Thoracic aorta (tissue), 2 donors: ENCODE measurements around the gene CFAP91. TPM values are rescaled to one million over a fixed set of nuclear protein-coding genes. Genes with fewer than 3 reads are reported as not detected.

Experiments
- ATAC-seq: fragments of 150-250 bp; one replicate; pipeline ENCODE4 v1.8.0; 2017; ENCODE audit warnings: low read depth; ENCODE audit not compliant: insufficient number of reproducible peaks, low FRiP score
- DNase-seq: peaks from one replicate; pipeline ENCODE4 v3.0.0-alpha.2; 2020; ENCODE audit warnings: low spot score
- H3K27ac ChIP-seq, 2 donors: fragments of 200-600 bp; sonication (generic); 1 replicate in 1 of 2; 2 replicates in 1 of 2; pipeline ENCODE4 v1.5.1; 2016; ENCODE audit warnings: mild to moderate bottlenecking in 2 of 2, moderate library complexity in 2 of 2
- H3K27me3 ChIP-seq: fragments of 200-600 bp; sonication (generic); replicated peaks from 2 replicates; pipeline ENCODE4 v1.6.0; 2016; ENCODE audit warnings: mild to moderate bottlenecking; ENCODE audit not compliant: insufficient read depth
- H3K36me3 ChIP-seq: fragments of 200-600 bp; sonication (generic); one replicate; pipeline ENCODE4 v1.5.1; 2016
- H3K4me1 ChIP-seq, 2 donors: fragments of 200-600 bp; sonication (generic); 1 replicate in 1 of 2; 2 replicates in 1 of 2; pipeline versions ENCODE4 v1.5.1 to v1.6.0; 2016; ENCODE audit warnings: low read depth in 2 of 2, mild to moderate bottlenecking in 1 of 2; ENCODE audit not compliant: control insufficient read depth in 1 of 2
- H3K4me3 ChIP-seq: fragments of 200-600 bp; sonication (generic); 2 replicates; pipeline ENCODE4 v1.5.1; 2016; ENCODE audit warnings: mild to moderate bottlenecking
- H3K9me3 ChIP-seq: fragments of 200-600 bp; sonication (generic); 2 replicates; pipeline ENCODE4 v1.5.1; 2016
- total RNA-seq, 2 donors: library from RNA; depleted of rRNA; stranded (reverse); fragments of >200 nt; gene quantifications; one replicate each; pipeline versions ENCODE4 v1.1.0 to v1.2.3, GENCODE V29; 2016
- TF ChIP-seq, protein P1 (sequence below): fragments of 200-600 bp; sonication (generic); IDR thresholded peaks from one replicate; pipeline ENCODE4 v1.5.1; 2019; ENCODE audit warnings: antibody characterized with exemption

Gene CFAP91
- total RNA-seq, 2 donors from 2014 or later, result 11.4 TPM; not detected in 1

DNA sequence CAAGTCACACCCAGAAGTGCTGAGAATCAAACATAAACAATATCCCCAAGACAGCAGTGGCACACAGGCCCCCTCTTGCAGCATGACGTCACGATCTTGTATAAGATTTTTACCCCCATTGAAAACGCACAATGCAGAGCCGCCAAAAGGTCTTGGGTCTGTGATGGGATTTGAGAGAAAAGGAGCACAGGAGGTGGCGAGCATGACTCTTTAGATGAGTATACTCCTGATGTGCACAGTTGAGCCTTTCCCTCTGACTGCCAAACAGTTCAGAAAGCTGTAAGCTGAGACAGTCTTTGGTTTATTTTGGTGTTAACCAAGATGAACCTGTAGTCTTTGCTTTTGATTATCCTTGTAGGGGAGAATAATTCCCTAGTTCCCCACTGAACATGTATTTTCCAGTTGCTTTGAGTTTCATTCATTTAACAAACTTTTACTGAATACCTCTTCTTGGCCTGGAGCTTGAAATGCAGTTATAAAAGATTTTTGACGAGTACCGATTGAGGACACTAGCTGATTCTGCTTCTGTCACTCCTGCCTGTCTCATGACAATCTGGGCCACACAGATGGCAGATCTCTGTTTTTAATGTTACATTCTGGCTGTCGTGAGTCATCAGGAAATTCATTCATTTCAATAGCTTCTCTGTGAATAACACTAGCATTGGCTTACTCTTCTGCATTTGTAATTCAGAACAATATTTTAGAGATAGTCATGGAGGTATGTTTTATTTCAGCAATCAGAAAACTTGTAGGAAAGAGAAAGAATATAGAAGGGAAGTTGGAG is 28.9 kb downstream of the CFAP91 start:
- Histone ChIP-seq H3K4me3 (no peak overlapping the region), H3K27me3 (no peaks in the 10 kb centered on the region), H3K9me3 (no peaks in the 10 kb centered on the region), H3K27ac (no peak overlapping the region), H3K36me3 (no peaks in the 10 kb centered on the region), H3K4me1 (no peaks in the 10 kb centered on the region)
- ATAC-seq (no peak), DNase-seq (no peak)
- TF ChIP-seq, protein P1, sequence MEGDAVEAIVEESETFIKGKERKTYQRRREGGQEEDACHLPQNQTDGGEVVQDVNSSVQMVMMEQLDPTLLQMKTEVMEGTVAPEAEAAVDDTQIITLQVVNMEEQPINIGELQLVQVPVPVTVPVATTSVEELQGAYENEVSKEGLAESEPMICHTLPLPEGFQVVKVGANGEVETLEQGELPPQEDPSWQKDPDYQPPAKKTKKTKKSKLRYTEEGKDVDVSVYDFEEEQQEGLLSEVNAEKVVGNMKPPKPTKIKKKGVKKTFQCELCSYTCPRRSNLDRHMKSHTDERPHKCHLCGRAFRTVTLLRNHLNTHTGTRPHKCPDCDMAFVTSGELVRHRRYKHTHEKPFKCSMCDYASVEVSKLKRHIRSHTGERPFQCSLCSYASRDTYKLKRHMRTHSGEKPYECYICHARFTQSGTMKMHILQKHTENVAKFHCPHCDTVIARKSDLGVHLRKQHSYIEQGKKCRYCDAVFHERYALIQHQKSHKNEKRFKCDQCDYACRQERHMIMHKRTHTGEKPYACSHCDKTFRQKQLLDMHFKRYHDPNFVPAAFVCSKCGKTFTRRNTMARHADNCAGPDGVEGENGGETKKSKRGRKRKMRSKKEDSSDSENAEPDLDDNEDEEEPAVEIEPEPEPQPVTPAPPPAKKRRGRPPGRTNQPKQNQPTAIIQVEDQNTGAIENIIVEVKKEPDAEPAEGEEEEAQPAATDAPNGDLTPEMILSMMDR, result no peak

DNA sequence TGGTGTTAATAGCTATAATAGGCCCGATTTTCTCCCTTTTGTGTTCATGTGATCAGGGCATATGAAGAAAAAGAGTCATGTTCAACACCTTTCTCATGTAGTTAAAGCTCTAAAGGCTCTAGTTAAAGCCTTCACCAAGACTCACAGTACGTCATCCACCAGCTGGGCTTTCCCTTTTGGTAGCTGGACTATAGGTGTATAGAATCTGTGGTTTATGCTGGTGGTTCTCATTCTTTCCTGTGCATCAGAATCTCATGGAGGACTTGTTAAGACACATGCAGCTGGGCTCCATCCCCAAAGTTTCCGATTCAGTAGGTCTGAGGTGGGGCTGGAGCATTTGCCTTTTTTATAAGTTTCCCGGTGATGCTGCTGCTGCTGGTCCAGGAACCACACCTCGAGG is 31.0 kb downstream of the CFAP91 start:
- no peak overlapping the region for H3K4me3 ChIP-seq
- DNase-seq (no peak), ATAC-seq (no peak)
- H3K9me3 ChIP-seq, result no peaks in the 10 kb centered on the region
- TF ChIP-seq, protein P1, result no peak
- H3K4me1 ChIP-seq, result no peaks in the 10 kb centered on the region
- no peak overlapping the region for H3K27ac ChIP-seq
- no peaks in the 10 kb centered on the region for H3K36me3 ChIP-seq
- no peaks in the 10 kb centered on the region for H3K27me3 ChIP-seq

GRCh38 chr3:119738741-119739140 is 35.9 kb downstream of the CFAP91 start:
- ATAC-seq (no peak), DNase-seq (no peak)
- H3K27me3 ChIP-seq, result no peaks in the 10 kb centered on the region
- no peaks in the 10 kb centered on the region for H3K9me3 ChIP-seq
- H3K4me1 ChIP-seq, result no peaks in the 10 kb centered on the region
- no peak overlapping the region for H3K27ac ChIP-seq
- H3K36me3 ChIP-seq, result no peaks in the 10 kb centered on the region
- no peak overlapping the region for H3K4me3 ChIP-seq
- TF ChIP-seq, protein P1, result no peak

DNA sequence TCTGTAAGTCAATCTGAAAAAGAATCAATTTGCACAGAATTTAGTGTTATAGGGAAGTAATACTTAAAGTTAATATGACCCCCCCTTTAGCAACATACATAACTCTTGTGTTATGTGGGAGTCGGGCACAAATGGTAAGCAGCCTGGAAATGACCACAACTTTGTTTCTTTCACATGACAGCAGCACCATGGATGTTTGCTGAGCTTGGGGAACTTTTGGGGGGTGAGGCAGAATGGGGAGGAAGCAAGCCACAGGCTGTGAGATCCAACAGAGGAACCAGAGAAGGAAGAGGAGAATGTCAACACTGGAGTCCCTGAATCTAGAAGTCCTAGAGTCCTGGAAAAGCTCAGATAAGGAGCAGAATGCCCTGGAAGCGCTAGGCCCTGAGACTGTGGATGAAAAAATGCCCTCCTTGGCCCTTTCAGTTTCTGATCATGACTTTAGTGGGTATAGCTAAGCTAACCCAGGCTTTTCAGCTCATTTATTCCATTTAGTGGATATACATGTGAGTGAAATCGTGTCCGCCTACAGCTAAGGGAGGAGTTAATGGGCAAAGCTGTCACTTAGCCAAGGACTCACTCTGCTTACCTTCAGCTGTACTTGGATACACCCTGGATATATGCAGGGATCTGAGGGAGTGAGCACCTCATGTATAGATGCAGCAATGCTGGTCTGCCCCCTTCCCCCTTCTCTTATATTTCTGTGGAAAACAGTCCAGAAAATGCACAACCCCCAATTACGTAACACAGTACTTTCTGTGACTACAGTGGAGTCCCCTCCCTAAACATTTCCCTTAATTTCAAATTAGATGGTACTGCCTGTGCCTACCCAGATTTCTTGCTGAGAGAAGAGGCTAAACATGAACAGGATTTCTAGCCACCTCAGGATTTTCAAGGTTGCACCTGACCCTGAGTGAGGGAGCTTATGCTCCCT is 39.1 kb downstream of the CFAP91 start:
- no peak overlapping the region for H3K4me3 ChIP-seq
- no peak overlapping the region for H3K27ac ChIP-seq
- no peaks in the 10 kb centered on the region for H3K36me3 ChIP-seq
- no peaks in the 10 kb centered on the region for H3K4me1 ChIP-seq
- no peak for ATAC-seq
- no peaks in the 10 kb centered on the region for H3K27me3 ChIP-seq
- H3K9me3 ChIP-seq, result no peaks in the 10 kb centered on the region
- no peak for DNase-seq
- TF ChIP-seq, protein P1, result no peak

GRCh38 chr3:119743921-119744320 is 41.1 kb downstream of the CFAP91 start:
- no peak overlapping the region for H3K4me3 ChIP-seq
- H3K4me1 ChIP-seq, result no peaks in the 10 kb centered on the region
- no peaks in the 10 kb centered on the region for H3K27me3 ChIP-seq
- no peaks in the 10 kb centered on the region for H3K9me3 ChIP-seq
- no peak for DNase-seq
- H3K36me3 ChIP-seq, result no peaks in the 10 kb centered on the region
- TF ChIP-seq, protein P1, result no peak
- no peak for ATAC-seq
- H3K27ac ChIP-seq, result no peak overlapping the region
